ENCODE measurements around the gene SPOPL.

GRCh38 chr2:138559641-138560040 lies 58.1 kb downstream of the SPOPL start:
- no peak for TF ChIP-seq CTCF (IDR thresholded peaks at IDR 0.05)
- no peak for TF ChIP-seq POLR2A (IDR thresholded peaks at IDR 0.05)
